GM12878 (cell line): ENCODE data around the gene STK39.

Source experiments
- BCLAF1 ChIP-seq: fragments of 450-650 bp; IDR thresholded peaks from 2 replicates; pipeline ENCODE4 v1.6.1; 2017; ENCODE audit warnings: antibody characterized with exemption, mild to moderate bottlenecking, moderate library complexity
- CHD4 ChIP-seq: fragments of 200-600 bp; sonication (generic); IDR thresholded peaks from 2 replicates; pipeline ENCODE4 v1.6.1; 2016; ENCODE audit warnings: mild to moderate bottlenecking
- CTCF ChIP-seq, 3 experiments: IDR thresholded peaks in 2 of 3; conservative IDR thresholded peaks in 1 of 3; 2 replicates each; pipeline ENCODE4 v1.5.1; 2011; ENCODE audit warnings: low read depth in 3 of 3, low read length in 3 of 3, mild to moderate bottlenecking in 3 of 3, control low read depth in 2 of 3, moderate library complexity in 2 of 3, inconsistent platforms in 1 of 3, mixed read lengths in 1 of 3; ENCODE audit not compliant: control insufficient read depth in 2 of 3, insufficient read depth in 1 of 3; ENCODE audit errors: extremely low read depth in 1 of 3
- EP300 ChIP-seq, 2 experiments: fragments of 150-350 bp in 1 of 2; IDR thresholded peaks; 2 replicates each; pipeline ENCODE4 v1.6.1; 2011 to 2012; ENCODE audit warnings: low read depth in 2 of 2, low read length in 2 of 2, borderline replicate concordance in 1 of 2, improper control_type of control experiment in 1 of 2, inconsistent platforms in 1 of 2; ENCODE audit not compliant: control insufficient read depth in 1 of 2
- EZH2 ChIP-seq: IDR thresholded peaks from 2 replicates; pipeline ENCODE4 v1.6.1; 2012; ENCODE audit warnings: low read depth, mild to moderate bottlenecking, control low read depth, inconsistent platforms, low read length, borderline replicate concordance; ENCODE audit not compliant: control insufficient read depth
- FOXK2 ChIP-seq: fragments of 450-650 bp; IDR thresholded peaks from 2 replicates; pipeline ENCODE4 v1.6.1; 2017; ENCODE audit warnings: mild to moderate bottlenecking, moderate library complexity
- HDAC2 ChIP-seq: fragments of 200-600 bp; sonication (generic); IDR thresholded peaks from 2 replicates; pipeline ENCODE4 v1.6.1; 2017
- JUND ChIP-seq: IDR thresholded peaks from 2 replicates; pipeline ENCODE4 v1.6.1; 2012; ENCODE audit warnings: low read depth, mild to moderate bottlenecking, low read length, improper control_type of control experiment, moderate library complexity
- PML ChIP-seq: IDR thresholded peaks from 2 replicates; pipeline ENCODE4 v1.6.1; 2012; ENCODE audit warnings: low read length, inconsistent platforms
- ZNF217 ChIP-seq: fragments of 450-650 bp; IDR thresholded peaks from 2 replicates; pipeline ENCODE4 v1.6.1; 2017; ENCODE audit warnings: antibody characterized with exemption, mild to moderate bottlenecking
- ZZZ3 ChIP-seq: IDR thresholded peaks from 2 replicates; pipeline ENCODE4 v1.6.1; 2011; ENCODE audit warnings: low read depth; ENCODE audit not compliant: control insufficient read depth, insufficient read length

DNA sequence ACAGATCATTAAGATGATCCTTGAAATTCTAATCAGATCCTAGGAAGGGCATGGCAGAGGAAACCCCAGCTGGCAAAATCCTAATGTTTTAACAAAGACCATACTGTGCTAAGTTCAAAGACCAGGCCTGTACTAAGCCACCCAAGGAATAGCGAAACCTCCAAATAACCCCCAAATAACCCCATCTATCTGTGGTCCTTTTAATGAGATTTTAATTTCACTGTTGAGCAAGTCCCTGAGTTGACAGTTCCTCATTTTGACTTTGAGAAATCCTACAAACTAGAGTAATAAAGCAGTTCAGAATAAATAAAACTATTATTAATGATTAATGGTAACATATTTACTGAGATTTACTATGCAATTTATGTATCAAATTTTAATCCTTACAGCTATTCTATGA is 259.8 kb downstream of the STK39 start:
- TF ChIP-seq CTCF (IDR thresholded peaks at IDR 0.05 in 2 of 3, conservative IDR thresholded peaks at IDR 0.05 in 1 of 3; ENCODE audit: control insufficient read depth in 2 of 3, extremely low read depth in 1 of 3, insufficient read depth in 1 of 3, low read depth in 3 of 3, low read length in 3 of 3), result no peak
- TF ChIP-seq EP300 (IDR thresholded peaks at IDR 0.05; ENCODE audit: borderline replicate concordance in 1 of 2, control insufficient read depth in 1 of 2, low read depth in 2 of 2, low read length in 2 of 2), result no peak
- no peak for TF ChIP-seq FOXK2
- no peak for TF ChIP-seq ZZZ3
- no peak for TF ChIP-seq CHD4
- no peak for TF ChIP-seq ZNF217
- TF ChIP-seq PML, result no peak
- no peak for TF ChIP-seq HDAC2
- no peak for TF ChIP-seq BCLAF1
- no peak for TF ChIP-seq EZH2
- no peak for TF ChIP-seq JUND
